ENCODE results near the gene ITGA1. TPM values are rescaled to one million over a fixed set of nuclear protein-coding genes. Genes with fewer than 3 reads are reported as not detected.

The ITGA1 gene
- total RNA-seq, 1 donor = 31.8 TPM

DNA sequence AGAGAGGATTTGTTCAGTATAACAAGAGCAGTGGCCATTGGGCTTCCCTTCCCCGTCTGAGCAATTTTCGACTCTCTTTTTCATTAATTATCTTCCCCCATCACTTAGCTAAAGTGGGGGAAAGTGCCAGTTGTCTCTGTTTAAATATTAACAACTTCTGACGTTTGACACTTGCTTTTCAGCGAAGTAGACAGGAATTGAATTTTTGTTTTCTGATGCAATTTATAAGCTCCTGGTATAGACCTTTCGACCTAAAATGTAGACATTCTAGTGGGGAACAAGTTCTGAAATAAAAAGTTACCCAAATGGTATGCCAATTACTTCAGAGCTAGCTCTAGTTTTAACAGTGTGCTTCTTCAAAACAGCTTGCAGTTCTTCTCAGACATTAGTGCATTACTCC is 100.6 kb downstream of the ITGA1 start:
- no peak overlapping the region for H2AFZ ChIP-seq (ENCODE audit: low read length)
- H3K79me2 ChIP-seq (ENCODE audit: insufficient read depth, low read length) = no peaks in the 10 kb centered on the region
- no peaks in the 10 kb centered on the region for H3K36me3 ChIP-seq (ENCODE audit: insufficient read depth, low read length)
- H3K4me1 ChIP-seq (ENCODE audit: insufficient read depth, low read length) = peaks cover 8% of the 10 kb centered on the region
- no peaks in the 10 kb centered on the region for H3K27me3 ChIP-seq (ENCODE audit: insufficient read depth, low read length)
- H3K4me3 ChIP-seq (ENCODE audit: insufficient read depth, low read length) = no peak overlapping the region
- no peak overlapping the region for H3K4me2 ChIP-seq (ENCODE audit: insufficient read depth, low read length)
- H3K9me3 ChIP-seq (ENCODE audit: low read depth, low read length) = no peaks in the 10 kb centered on the region
- no peaks in the 10 kb centered on the region for H4K20me1 ChIP-seq (ENCODE audit: insufficient read depth, low read length)
- TF ChIP-seq, protein P1, sequence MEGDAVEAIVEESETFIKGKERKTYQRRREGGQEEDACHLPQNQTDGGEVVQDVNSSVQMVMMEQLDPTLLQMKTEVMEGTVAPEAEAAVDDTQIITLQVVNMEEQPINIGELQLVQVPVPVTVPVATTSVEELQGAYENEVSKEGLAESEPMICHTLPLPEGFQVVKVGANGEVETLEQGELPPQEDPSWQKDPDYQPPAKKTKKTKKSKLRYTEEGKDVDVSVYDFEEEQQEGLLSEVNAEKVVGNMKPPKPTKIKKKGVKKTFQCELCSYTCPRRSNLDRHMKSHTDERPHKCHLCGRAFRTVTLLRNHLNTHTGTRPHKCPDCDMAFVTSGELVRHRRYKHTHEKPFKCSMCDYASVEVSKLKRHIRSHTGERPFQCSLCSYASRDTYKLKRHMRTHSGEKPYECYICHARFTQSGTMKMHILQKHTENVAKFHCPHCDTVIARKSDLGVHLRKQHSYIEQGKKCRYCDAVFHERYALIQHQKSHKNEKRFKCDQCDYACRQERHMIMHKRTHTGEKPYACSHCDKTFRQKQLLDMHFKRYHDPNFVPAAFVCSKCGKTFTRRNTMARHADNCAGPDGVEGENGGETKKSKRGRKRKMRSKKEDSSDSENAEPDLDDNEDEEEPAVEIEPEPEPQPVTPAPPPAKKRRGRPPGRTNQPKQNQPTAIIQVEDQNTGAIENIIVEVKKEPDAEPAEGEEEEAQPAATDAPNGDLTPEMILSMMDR (IDR thresholded peaks at IDR 0.05; ENCODE audit: extremely low read depth, low read depth, low read length) = no peak
- H3K27ac ChIP-seq (ENCODE audit: low read depth, low read length) = no peak overlapping the region
- DNase-seq (ENCODE audit: insufficient read length, low spot score, missing footprints) = no peak

DNA sequence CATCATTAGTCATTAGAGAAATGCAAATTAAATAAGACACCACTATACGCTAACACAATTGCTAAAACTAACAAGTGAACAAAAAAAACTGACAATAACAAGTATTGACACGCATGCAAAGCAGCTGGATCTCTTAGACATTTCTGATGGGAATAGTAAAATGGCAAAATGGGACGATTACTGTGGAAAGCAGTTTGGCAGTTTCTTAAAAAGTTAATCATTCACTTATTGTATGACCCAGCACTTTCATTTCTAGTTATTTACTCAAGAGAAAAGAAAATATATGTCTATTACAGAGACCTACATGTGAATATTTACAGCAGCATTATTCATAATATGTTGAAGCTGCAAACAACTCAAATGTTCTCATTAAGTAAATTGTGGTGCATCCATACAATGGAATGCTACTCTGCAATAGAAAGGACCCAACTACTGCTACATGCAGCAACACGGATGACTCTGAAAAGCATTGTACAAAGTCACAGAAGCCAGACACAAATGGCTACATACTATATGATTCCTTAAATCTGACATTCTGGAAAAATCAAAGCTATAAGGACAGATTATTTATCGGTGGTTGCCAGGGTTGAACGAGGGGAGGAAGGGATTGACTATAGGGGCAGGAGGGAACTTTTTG is 104.6 kb downstream of the ITGA1 start:
- H3K4me2 ChIP-seq (ENCODE audit: insufficient read depth, low read length) = peak overlapping the region; percentile 5

DNA sequence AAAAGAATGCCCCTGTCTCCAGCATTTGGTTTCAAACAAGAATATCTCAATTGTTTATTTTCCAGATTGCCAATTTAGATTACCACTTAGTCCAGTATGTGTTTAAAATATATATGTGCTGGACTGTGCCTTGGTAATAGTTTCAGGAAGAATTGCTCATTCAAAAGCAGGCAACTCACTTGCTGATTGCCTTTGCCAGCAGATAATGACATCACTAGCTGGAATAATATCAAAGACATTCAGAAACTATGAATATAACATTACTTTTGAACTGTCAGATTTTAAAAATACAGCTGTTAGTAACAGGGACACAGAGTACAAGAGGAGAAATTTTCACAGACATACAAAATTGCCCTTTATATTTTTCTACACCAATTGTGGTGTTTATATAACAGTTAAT is 105.4 kb downstream of the ITGA1 start:
- H3K27ac ChIP-seq (ENCODE audit: low read depth, low read length) = no peak overlapping the region
- TF ChIP-seq, protein P1 (IDR thresholded peaks at IDR 0.05; ENCODE audit: extremely low read depth, low read depth, low read length) = no peak
- no peak overlapping the region for H3K4me3 ChIP-seq (ENCODE audit: insufficient read depth, low read length)
- H3K27me3 ChIP-seq (ENCODE audit: insufficient read depth, low read length) = no peaks in the 10 kb centered on the region
- no peaks in the 10 kb centered on the region for H4K20me1 ChIP-seq (ENCODE audit: insufficient read depth, low read length)
- peaks cover 36% of the 10 kb centered on the region for H3K4me1 ChIP-seq (ENCODE audit: insufficient read depth, low read length)
- peak overlapping the region; percentile 5 for H3K4me2 ChIP-seq (ENCODE audit: insufficient read depth, low read length)
- no peak overlapping the region for H2AFZ ChIP-seq (ENCODE audit: low read length)
- peak; percentile 81 for DNase-seq (ENCODE audit: insufficient read length, low spot score, missing footprints)
- H3K36me3 ChIP-seq (ENCODE audit: insufficient read depth, low read length) = no peaks in the 10 kb centered on the region
- H3K79me2 ChIP-seq (ENCODE audit: insufficient read depth, low read length) = no peaks in the 10 kb centered on the region
- no peaks in the 10 kb centered on the region for H3K9me3 ChIP-seq (ENCODE audit: low read depth, low read length)

More for the DNA sequence above, 104.6 kb downstream of the ITGA1 start:
- H3K27ac ChIP-seq (ENCODE audit: low read depth, low read length) = no peak overlapping the region
- no peaks in the 10 kb centered on the region for H4K20me1 ChIP-seq (ENCODE audit: insufficient read depth, low read length)
- DNase-seq (ENCODE audit: insufficient read length, low spot score, missing footprints) = no peak
- no peaks in the 10 kb centered on the region for H3K36me3 ChIP-seq (ENCODE audit: insufficient read depth, low read length)
- no peaks in the 10 kb centered on the region for H3K27me3 ChIP-seq (ENCODE audit: insufficient read depth, low read length)
- H3K79me2 ChIP-seq (ENCODE audit: insufficient read depth, low read length) = no peaks in the 10 kb centered on the region
- no peaks in the 10 kb centered on the region for H3K9me3 ChIP-seq (ENCODE audit: low read depth, low read length)
- TF ChIP-seq, protein P1 (IDR thresholded peaks at IDR 0.05; ENCODE audit: extremely low read depth, low read depth, low read length) = no peak
- H2AFZ ChIP-seq (ENCODE audit: low read length) = no peak overlapping the region
- H3K4me1 ChIP-seq (ENCODE audit: insufficient read depth, low read length) = peaks cover 36% of the 10 kb centered on the region
- no peak overlapping the region for H3K4me3 ChIP-seq (ENCODE audit: insufficient read depth, low read length)

DNA sequence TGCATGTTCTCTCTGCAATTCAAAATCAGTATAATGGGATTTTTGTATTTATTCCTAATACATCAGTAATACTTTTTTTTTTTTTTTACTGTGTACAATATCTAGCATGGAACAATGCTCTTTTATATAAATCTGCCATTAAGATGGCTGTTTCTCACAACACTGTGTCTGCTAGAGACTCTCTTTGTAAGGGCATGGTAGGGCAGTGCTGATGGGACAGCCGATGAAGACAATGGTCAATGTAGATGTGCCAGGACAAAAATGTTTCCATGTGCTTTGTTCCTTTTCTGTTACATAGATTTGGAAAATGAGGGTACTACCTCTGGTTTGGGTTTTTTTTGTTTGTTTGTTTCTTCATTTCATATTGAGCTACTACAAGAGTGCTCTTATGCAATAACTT is 106.1 kb downstream of the ITGA1 start:
- H3K9me3 ChIP-seq (ENCODE audit: low read depth, low read length) = no peaks in the 10 kb centered on the region
- no peak overlapping the region for H2AFZ ChIP-seq (ENCODE audit: low read length)
- no peak overlapping the region for H3K4me3 ChIP-seq (ENCODE audit: insufficient read depth, low read length)
- DNase-seq (ENCODE audit: insufficient read length, low spot score, missing footprints) = no peak
- H3K27me3 ChIP-seq (ENCODE audit: insufficient read depth, low read length) = no peaks in the 10 kb centered on the region
- no peak overlapping the region for H3K4me2 ChIP-seq (ENCODE audit: insufficient read depth, low read length)
- TF ChIP-seq, protein P1 (IDR thresholded peaks at IDR 0.05; ENCODE audit: extremely low read depth, low read depth, low read length) = no peak
- no peaks in the 10 kb centered on the region for H3K79me2 ChIP-seq (ENCODE audit: insufficient read depth, low read length)
- no peaks in the 10 kb centered on the region for H3K36me3 ChIP-seq (ENCODE audit: insufficient read depth, low read length)
- peaks cover 36% of the 10 kb centered on the region for H3K4me1 ChIP-seq (ENCODE audit: insufficient read depth, low read length)
- H4K20me1 ChIP-seq (ENCODE audit: insufficient read depth, low read length) = no peaks in the 10 kb centered on the region
- H3K27ac ChIP-seq (ENCODE audit: low read depth, low read length) = no peak overlapping the region

Measured in osteoblast (primary cell).